GM10266 (cell line): ENCODE results near the gene DPP6.

Experiments used
- DNase-seq: peaks from one replicate; pipeline ENCODE4 v3.0.0; 2012; ENCODE audit errors: extremely low spot score
- CTCF ChIP-seq: IDR thresholded peaks from 2 replicates; pipeline ENCODE4 v1.5.1; 2012; ENCODE audit warnings: mild to moderate bottlenecking, low read depth; ENCODE audit not compliant: control insufficient read depth, insufficient read depth; ENCODE audit errors: missing control alignments

DPP6 gene

GRCh38 chr7:154306036-154306435 is 253.8 kb downstream of the DPP6 start:
- no peak for TF ChIP-seq CTCF
- no peak for DNase-seq

- no peak for DNase-seq
- no peak for TF ChIP-seq CTCF
Measured at GRCh38 chr7:154308928-154309327, 256.7 kb downstream of the DPP6 start.

GRCh38 chr7:154310114-154310513 is 257.9 kb downstream of the DPP6 start:
- no peak for TF ChIP-seq CTCF
- DNase-seq: no peak

GRCh38 chr7:154324196-154324595 is 272.0 kb downstream of the DPP6 start:
- no peak for DNase-seq
- no peak for TF ChIP-seq CTCF

- no peak for TF ChIP-seq CTCF
- DNase-seq: no peak
Measured at GRCh38 chr7:154326421-154326820, 274.2 kb downstream of the DPP6 start.

GRCh38 chr7:154330318-154330717 is 278.1 kb downstream of the DPP6 start:
- no peak for TF ChIP-seq CTCF
- no peak for DNase-seq

- DNase-seq: no peak
- no peak for TF ChIP-seq CTCF
Measured at GRCh38 chr7:154332811-154333580, 280.8 kb downstream of the DPP6 start.
